H1 (cell line): Measurements from ENCODE around the gene C20orf173. TPM values are rescaled to one million over a fixed set of nuclear protein-coding genes. Genes with fewer than 3 reads are reported as not detected.

Source experiments
- ATF2 ChIP-seq: IDR thresholded peaks from 2 replicates; pipeline ENCODE4 v1.6.1; 2012; ENCODE audit warnings: low read length, inconsistent platforms
- CBX8 ChIP-seq: fragments of 300-800, 300-1000 bp; sonication (generic); IDR thresholded peaks from 2 replicates; pipeline ENCODE4 v1.7.1; 2016; ENCODE audit warnings: low read depth, low read length, borderline replicate concordance
- CHD1 ChIP-seq: IDR thresholded peaks from 2 replicates; pipeline ENCODE4 v1.6.1; 2012; ENCODE audit warnings: low read depth, low read length, improper control_type of control experiment
- HDAC6 ChIP-seq: IDR thresholded peaks from one replicate; pipeline ENCODE4 v1.7.1; 2012; ENCODE audit warnings: low read depth, mild to moderate bottlenecking, inconsistent platforms, low read length, moderate library complexity
- MAFK ChIP-seq: IDR thresholded peaks from 2 replicates; pipeline ENCODE4 v1.6.1; 2012; ENCODE audit warnings: low read depth, mild to moderate bottlenecking, improper control_type of control experiment, low read length
- POLR2AphosphoS5 ChIP-seq: IDR thresholded peaks from 2 replicates; pipeline ENCODE4 v1.6.1; 2011; ENCODE audit warnings: low read depth, low read length
- RBBP5 ChIP-seq: IDR thresholded peaks from 2 replicates; pipeline ENCODE4 v1.7.1; 2012; ENCODE audit warnings: low read depth, mild to moderate bottlenecking, inconsistent platforms, low read length, moderate library complexity, borderline replicate concordance
- RFX5 ChIP-seq: IDR thresholded peaks from 2 replicates; pipeline ENCODE4 v1.6.1; 2011; ENCODE audit warnings: low read depth, low read length, improper control_type of control experiment, borderline replicate concordance
- SRF ChIP-seq: IDR thresholded peaks from 2 replicates; pipeline ENCODE4 v1.6.1; 2011; ENCODE audit warnings: mild to moderate bottlenecking, low read depth, low read length, moderate library complexity
- ZNF274 ChIP-seq: IDR thresholded peaks from 2 replicates; pipeline ENCODE4 v1.7.0; 2012; ENCODE audit warnings: low read length, borderline replicate concordance; ENCODE audit errors: extremely low read depth
- polyA plus RNA-seq, 7 experiments: library from polyadenylated mRNA; depleted of rRNA in 3 of 7; stranded (reverse) in 5 of 7; unstranded in 2 of 7; fragments of >200 nt in 5 of 7; fragments of 200-250 nt in 2 of 7; gene quantifications; 1 replicate in 5 of 7; 2 replicates in 1 of 7; 4 replicates in 1 of 7; pipeline versions ENCODE4 v1.2.1 to v1.2.3, GENCODE V29; 2011 to 2013; ENCODE audit warnings: missing spikeins in 2 of 7, mixed read lengths in 2 of 7
- total RNA-seq: library from RNA; stranded (reverse); fragmentation: NEBNext Ultra II Directional; extraction: Animal tissue kit (Norgen Biotek cat#: 25700); gene quantifications from 2 replicates; pipeline ENCODE4 v1.2.1, GENCODE V29; 2021
- TF ChIP-seq, protein P1 (sequence below): fragments of 300-600 bp; sonication (generic); IDR thresholded peaks from 2 replicates; pipeline ENCODE4 v1.7.1; 2012; ENCODE audit warnings: low read length, moderate library complexity, mild to moderate bottlenecking, inconsistent platforms; ENCODE audit not compliant: insufficient replicate concordance

C20orf173 gene
- total and polyA plus RNA-seq, 2 of the 8 experiments (the other 6 are each of a cell fraction or from before 2014, with no cell fraction given): not detected

GRCh38 chr20:35502352-35502751, 27.1 kb downstream of the C20orf173 start (continued):
- TF ChIP-seq, protein P1, sequence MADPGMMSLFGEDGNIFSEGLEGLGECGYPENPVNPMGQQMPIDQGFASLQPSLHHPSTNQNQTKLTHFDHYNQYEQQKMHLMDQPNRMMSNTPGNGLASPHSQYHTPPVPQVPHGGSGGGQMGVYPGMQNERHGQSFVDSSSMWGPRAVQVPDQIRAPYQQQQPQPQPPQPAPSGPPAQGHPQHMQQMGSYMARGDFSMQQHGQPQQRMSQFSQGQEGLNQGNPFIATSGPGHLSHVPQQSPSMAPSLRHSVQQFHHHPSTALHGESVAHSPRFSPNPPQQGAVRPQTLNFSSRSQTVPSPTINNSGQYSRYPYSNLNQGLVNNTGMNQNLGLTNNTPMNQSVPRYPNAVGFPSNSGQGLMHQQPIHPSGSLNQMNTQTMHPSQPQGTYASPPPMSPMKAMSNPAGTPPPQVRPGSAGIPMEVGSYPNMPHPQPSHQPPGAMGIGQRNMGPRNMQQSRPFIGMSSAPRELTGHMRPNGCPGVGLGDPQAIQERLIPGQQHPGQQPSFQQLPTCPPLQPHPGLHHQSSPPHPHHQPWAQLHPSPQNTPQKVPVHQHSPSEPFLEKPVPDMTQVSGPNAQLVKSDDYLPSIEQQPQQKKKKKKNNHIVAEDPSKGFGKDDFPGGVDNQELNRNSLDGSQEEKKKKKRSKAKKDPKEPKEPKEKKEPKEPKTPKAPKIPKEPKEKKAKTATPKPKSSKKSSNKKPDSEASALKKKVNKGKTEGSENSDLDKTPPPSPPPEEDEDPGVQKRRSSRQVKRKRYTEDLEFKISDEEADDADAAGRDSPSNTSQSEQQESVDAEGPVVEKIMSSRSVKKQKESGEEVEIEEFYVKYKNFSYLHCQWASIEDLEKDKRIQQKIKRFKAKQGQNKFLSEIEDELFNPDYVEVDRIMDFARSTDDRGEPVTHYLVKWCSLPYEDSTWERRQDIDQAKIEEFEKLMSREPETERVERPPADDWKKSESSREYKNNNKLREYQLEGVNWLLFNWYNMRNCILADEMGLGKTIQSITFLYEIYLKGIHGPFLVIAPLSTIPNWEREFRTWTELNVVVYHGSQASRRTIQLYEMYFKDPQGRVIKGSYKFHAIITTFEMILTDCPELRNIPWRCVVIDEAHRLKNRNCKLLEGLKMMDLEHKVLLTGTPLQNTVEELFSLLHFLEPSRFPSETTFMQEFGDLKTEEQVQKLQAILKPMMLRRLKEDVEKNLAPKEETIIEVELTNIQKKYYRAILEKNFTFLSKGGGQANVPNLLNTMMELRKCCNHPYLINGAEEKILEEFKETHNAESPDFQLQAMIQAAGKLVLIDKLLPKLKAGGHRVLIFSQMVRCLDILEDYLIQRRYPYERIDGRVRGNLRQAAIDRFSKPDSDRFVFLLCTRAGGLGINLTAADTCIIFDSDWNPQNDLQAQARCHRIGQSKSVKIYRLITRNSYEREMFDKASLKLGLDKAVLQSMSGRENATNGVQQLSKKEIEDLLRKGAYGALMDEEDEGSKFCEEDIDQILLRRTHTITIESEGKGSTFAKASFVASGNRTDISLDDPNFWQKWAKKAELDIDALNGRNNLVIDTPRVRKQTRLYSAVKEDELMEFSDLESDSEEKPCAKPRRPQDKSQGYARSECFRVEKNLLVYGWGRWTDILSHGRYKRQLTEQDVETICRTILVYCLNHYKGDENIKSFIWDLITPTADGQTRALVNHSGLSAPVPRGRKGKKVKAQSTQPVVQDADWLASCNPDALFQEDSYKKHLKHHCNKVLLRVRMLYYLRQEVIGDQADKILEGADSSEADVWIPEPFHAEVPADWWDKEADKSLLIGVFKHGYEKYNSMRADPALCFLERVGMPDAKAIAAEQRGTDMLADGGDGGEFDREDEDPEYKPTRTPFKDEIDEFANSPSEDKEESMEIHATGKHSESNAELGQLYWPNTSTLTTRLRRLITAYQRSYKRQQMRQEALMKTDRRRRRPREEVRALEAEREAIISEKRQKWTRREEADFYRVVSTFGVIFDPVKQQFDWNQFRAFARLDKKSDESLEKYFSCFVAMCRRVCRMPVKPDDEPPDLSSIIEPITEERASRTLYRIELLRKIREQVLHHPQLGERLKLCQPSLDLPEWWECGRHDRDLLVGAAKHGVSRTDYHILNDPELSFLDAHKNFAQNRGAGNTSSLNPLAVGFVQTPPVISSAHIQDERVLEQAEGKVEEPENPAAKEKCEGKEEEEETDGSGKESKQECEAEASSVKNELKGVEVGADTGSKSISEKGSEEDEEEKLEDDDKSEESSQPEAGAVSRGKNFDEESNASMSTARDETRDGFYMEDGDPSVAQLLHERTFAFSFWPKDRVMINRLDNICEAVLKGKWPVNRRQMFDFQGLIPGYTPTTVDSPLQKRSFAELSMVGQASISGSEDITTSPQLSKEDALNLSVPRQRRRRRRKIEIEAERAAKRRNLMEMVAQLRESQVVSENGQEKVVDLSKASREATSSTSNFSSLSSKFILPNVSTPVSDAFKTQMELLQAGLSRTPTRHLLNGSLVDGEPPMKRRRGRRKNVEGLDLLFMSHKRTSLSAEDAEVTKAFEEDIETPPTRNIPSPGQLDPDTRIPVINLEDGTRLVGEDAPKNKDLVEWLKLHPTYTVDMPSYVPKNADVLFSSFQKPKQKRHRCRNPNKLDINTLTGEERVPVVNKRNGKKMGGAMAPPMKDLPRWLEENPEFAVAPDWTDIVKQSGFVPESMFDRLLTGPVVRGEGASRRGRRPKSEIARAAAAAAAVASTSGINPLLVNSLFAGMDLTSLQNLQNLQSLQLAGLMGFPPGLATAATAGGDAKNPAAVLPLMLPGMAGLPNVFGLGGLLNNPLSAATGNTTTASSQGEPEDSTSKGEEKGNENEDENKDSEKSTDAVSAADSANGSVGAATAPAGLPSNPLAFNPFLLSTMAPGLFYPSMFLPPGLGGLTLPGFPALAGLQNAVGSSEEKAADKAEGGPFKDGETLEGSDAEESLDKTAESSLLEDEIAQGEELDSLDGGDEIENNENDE: no peak
- no peak for TF ChIP-seq RBBP5
- no peak for TF ChIP-seq POLR2AphosphoS5
- no peak for TF ChIP-seq RFX5
- TF ChIP-seq SRF: no peak
- TF ChIP-seq CBX8: no peak
- no peak for TF ChIP-seq HDAC6
- TF ChIP-seq MAFK: no peak
- TF ChIP-seq ATF2: no peak
- TF ChIP-seq CHD1: no peak
- no peak for TF ChIP-seq ZNF274
